HG03565 (cell line): Measurements from ENCODE around the gene RIMS1.

Experiments used
- ATAC-seq: cut with Tn5 transposase; IDR thresholded peaks from one replicate; pipeline ENCODE4 v1.9.1; 2021; ENCODE audit warnings: mild to moderate bottlenecking, moderate library complexity; ENCODE audit not compliant: unreplicated experiment

The RIMS1 gene

DNA sequence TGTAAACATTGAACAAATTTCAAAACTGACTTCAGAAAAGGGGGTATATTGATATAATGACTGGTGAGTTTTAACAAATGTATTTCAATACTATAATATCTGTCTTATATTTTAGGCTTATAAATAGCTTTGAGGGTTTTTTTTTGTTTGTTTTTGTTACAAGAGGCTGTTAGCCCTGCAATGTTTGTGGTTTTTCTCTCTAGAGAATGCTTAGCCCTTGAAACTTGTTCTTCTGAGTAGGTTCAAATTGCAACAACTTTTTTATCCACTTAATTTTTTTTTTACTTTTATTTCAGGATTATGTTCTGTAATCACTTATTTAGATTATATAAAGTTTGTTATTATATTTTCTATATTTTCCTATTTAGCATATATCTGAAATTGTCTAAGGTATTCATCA lies 333.2 kb downstream of the RIMS1 start:
- no peak for ATAC-seq

DNA sequence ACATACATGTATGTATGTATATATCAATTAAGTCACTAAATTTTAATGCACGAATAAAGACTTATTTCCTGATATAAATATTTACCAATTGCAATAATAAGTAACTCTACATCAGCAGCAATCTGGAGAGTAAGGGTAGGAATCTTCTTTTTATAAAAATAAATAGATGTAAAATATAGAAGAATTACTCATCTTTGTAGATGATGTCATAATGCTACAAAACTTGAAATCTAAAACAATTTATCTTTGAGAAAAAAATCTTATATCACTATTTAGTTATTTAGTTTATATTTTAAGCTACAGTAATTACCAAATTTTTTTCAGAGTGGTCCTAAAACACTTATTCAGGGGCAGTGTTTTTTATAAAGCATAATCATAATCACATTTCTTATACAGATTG lies 351.7 kb downstream of the RIMS1 start:
- no peak for ATAC-seq

DNA sequence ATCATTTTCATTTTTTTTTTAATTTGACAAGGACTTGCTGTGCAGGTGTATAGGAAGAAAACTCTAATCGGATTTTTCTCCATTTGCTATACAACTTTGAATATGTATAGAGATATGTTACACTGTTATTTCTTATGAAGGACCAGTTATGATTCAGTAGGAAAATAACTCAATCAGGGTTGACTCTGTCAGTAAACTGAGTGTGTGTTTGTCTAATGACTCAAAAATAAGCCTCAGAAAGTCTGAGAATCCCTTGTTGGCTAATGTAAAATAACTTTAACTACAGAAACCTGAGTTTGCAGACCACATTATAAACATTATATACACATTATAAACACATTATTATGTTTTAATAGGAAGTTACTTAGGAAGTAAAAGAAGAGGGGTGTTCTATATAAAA lies 352.6 kb downstream of the RIMS1 start:
- ATAC-seq = no peak

DNA sequence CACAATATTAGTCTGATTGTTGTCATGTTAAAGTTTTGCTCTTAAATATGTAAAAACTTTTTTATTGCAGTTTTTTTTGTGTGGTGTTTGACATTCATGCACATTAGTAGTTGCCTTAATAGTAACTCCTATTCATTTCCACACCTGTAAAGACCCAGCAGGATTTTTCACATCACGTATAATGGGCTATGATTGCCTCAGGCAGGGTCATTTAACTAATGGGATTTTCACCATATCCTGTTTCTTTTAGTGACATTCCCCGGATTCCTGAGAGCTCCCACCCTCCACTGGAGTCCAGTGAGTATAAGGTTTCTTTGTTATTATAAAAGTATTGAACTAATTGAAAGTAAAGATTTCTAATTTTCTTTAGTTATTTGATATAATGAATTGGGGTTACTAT lies 359.2 kb downstream of the RIMS1 start:
- no peak for ATAC-seq

DNA sequence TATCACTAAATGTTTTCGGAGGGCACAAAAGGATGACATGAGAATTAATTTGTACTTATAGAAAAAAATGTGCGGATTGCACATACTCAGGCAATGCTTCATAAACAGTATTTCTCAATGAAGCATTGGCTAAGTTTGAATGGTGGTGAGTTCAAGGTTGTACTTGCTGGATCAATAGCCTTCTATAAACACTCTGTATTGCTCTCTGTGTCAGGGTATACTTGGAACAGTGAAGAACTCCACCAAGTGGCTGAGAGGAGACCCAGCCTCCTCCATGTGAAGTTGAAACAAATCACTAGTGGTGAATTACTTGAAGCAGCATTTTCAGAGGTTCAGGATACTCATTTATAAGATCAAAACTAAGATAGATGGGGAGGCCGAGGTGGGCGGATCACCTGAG lies 360.6 kb downstream of the RIMS1 start:
- no peak for ATAC-seq

DNA sequence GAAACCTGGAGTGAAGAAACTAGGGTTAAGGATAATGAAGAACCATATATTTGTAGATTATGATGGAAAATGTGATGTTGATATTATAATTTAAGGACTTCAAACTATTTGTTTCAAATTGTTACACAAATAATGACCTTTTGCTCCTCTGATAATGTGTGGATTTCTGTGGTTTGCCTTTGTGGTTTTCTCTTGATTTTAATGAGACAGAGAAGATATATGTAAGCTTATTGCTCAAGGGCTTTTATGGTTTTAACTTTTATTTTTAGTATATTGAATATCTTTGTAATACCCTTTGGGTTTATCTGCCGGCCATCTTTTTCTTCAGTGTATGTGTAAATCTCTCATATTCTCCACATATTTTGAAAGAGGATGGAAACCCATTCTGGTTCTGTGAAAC lies 362.3 kb downstream of the RIMS1 start:
- ATAC-seq = no peak

DNA sequence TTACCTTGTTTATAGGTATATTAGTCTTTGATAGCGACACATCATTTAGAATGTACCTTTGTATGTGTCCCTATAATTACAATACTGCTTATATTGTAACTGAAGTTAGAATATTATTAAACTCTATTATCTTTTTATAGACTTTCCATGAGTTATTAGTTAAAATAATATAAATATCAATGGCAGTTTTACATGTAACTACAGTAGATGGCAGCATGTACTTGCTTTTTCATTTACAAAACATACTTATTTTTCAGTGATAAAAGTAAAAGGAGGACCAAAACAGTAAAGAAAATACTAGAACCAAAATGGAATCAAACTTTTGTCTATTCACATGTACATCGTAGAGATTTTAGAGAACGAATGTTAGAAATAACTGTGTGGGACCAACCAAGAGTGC lies 364.3 kb downstream of the RIMS1 start:
- ATAC-seq = no peak

DNA sequence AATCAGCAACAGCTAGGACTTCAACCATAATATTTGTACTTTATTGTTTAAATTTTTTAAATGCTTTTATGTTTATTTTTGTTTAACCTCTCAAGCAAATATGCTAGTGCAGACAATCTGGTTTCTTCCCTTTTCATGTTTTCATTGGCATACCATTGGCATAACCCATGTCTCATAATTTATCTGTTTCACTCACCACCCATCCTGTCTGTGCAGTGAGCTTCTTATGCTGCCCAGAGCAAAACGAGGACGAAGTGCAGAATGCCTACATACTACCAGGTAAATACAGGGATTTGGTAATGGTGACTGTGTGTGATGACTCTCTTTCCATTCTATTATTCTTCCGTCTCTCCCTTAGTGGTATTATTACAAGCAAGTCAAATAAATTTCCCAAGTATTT lies 374.1 kb downstream of the RIMS1 start:
- ATAC-seq = no peak

DNA sequence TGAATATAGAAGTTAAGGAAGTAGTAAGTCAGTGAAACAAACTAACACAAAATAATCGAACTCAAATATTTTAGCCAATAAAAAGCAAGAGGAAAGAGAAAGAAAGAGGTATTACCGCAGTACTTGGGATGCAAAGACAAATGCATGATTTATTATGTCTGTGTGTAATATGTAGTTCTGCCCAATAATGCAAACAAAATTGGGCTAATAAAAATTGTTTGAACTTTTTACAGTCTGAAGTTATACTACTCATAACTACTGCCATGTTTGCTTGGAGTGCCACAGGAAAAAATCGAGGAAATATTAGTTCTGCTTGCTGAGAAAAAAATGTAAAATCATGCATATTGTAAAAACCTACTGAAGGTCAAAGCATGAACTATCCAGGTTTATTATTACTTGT lies 375.2 kb downstream of the RIMS1 start:
- no peak for ATAC-seq

DNA sequence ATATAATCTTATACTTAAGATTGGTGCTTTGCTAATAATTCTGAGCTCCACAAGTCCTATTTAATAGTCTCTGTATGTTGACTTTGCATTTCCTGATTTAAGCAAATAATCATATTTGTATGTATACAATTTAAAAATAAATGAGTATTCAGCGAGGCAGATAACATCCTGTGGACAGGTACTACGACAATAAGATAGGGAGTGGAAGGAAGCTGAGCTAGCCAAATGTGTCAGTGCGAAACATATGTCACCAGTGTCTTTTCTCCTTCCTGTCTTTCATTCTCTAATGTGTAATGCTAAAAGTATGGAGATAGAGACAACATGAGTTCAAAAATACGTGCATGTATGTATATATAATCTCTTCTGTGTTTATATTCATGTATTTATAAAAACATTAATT lies 375.9 kb downstream of the RIMS1 start:
- no peak for ATAC-seq

DNA sequence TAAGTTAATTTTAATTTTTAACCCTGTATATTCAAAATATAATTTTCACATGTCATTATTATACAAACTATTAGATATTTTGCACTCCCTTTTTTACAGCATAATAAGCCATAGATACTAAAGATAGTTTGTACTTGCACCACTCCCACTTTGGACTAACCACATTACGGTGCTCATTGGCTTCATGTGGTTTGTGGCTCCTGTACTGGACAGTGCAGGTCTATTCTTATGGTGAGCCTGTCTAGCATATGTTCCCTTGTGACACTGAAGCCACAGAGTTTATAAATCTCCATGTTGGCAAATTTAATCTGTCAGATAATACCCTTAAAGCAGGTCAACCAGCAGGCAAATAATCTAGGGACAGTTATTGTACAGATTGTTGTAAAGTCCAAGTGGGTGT lies 381.1 kb downstream of the RIMS1 start:
- ATAC-seq = no peak

DNA sequence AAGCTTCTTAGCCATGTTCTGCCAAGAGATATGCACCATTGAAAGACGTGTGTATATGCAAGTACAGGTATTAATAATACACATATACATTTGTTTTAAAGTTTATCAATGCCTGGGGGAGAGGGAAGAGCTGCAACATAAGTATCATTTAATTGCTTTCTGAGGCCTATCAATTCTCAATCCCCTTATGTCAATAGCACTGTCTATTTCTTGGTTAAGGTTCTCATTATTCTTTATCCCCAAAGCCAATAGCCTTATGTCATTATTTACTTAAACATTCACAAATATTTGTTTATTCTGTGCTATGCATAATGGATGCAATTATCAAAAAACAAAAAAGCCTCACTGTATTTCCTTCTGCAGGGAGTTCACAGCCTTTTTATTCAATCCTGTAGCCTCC lies 385.2 kb downstream of the RIMS1 start:
- ATAC-seq = no peak

DNA sequence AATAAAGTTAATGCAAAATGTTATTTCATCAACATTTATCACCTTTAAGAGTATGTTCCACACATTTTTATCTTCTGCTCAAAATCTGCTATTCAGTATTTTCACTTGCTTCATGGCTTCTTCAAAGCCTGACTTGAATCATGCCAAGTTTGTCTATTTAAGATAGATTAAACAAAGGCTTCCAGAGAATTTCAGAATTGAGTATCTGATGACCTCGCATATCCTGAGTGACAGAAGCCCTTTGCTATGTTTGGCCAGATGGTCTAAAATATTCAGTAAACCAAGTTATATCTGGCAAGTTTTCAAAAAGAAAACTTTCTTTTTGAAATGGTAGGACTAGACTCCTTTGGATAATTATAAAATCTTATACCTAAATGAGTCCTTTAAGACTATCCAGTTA lies 386.6 kb downstream of the RIMS1 start:
- no peak for ATAC-seq

DNA sequence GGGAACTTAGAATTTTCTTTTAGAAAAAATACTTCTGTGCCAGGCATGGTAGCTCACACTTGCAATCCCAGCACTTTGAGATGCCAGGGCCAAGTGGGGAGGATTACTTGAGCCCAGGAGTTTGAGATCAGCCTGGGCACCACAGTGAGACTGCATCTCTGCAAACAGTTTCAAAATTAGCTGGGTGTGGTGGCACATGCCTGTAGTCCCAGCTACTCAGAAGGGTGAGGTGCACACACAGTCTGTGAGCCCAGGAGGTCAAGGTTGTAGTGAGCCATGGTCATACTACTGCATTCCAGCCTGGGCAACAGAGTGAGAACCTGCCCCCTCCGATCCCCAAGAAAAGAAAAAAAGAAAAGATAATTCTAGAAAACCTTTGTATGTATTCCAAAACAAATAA lies 389.5 kb downstream of the RIMS1 start:
- ATAC-seq = no peak

DNA sequence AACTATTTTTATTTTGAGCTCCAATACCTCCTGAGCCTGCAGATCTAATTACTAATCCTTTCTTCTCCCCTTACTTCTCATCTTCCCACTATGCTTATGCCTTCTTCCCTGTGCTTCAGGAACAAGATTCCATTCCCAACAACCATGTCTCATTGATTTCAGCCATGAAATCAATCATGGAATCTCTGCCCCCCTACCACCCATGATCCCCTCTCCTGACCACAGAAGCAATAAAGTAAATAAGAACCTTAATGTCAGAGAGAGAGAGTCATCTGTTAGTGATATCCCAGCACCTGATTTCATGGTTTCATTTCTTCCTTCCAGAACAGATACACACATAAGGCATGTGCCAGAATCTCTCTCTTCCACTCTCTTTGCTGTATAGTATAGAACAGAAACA lies 395.9 kb downstream of the RIMS1 start:
- no peak for ATAC-seq

DNA sequence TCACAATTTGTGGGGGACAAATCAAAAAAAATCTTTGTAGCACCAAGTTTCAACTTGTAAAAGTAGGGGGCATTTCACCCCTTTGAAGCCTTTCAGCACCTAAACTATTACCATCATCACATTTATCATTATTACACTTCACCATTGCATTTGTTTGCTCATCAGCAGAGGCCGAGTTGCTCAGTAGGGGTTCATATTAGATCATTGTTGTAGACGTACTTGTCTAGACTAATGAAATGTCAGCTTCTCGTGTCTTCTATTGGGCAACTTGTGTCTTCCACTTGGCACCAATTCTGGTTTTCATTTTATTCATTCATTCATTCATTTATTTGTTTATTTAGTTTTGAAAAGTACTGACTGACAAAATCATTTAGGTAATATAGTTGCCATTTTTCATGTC lies 397.2 kb downstream of the RIMS1 start:
- ATAC-seq = no peak

DNA sequence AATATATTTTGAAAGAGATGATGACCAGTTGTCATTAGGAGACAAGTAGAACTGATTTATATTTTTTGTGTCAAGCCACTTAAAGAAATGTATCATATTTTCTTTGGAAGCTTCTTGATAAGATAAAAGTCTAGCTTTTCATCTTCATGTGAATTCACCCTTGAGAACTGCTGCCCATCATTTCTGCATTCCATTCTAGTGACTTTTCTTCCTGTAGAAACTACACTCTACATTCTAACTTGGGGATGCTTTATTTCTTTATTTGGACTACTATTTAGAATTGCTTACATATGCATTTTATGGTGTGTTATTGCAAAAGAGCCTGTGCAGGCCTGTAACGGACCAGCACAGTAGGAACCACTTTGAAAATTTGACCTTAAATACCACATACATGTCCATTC lies 400.6 kb downstream of the RIMS1 start:
- ATAC-seq = no peak

DNA sequence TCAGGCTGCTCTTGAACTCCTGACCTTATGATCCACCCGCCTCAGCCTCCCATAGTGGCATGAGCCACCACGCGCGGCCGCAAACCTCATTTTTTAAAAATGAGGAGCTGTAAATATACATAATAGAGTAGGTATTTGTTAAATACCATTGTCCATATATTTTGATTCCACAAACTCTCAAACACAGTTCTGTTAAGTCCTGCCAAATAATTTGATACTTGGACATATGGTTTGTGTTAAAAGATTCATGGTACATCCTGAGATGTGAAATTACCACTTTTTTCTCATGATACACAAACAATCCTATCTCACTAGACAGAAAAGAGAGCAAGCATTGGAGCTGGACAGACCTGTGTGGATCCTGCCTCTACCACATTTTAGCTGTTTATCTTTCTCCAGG lies 401.5 kb downstream of the RIMS1 start:
- ATAC-seq = no peak

DNA sequence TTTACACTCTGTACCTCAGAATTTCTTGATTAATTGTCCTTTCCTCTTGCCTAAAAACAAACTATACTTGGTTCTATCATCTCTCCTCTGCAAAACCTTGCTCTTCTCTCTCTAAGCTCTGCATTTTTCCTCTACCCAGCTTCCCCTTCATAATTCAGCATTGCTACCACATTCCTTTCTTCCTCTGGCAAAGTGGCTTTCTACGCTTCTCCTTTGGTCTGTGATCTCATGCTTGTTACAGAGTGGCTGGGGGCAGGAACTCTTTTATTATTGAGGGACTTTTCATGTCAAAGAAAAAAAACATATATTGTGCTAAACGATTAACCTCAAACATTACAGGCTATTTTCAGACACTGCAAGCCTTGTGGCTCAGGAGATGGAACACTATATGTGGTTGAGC lies 402.2 kb downstream of the RIMS1 start:
- no peak for ATAC-seq

DNA sequence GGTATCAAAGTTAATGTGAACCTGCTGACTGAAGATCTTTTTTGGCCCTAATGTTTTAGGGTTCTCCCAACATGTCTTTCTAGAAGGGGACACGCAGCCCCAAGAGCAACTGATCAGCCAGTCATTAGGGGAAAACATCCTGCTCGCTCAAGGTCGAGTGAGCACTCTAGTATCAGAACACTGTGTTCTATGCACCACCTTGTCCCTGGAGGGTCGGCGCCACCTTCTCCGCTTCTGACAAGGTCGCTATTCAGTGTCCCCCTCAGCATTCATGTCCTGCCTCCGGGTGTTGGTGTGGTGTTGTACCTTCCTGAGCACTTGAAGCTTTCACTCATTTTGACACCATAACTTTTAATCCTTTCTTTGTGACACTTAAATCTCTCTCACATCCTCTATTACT lies 404.3 kb downstream of the RIMS1 start:
- no peak for ATAC-seq

DNA sequence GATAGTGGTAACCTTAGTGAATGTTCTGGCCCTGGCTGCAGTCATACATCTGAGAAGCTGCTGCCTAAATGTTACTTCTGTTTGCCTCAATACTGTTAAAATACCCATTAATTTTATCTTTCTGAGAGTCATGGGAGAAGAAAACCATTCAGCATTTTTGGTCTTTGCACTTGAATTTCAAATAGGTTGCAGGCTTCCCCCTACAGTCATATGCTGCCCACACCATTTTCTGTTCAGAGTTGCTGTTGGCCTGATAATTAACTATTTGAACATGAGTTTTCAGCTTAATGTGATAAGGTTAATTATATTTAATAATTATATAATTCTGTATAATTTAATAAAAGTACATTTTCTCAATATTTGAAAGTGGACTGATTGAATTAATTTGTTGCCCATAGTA lies 410.0 kb downstream of the RIMS1 start:
- ATAC-seq = no peak

DNA sequence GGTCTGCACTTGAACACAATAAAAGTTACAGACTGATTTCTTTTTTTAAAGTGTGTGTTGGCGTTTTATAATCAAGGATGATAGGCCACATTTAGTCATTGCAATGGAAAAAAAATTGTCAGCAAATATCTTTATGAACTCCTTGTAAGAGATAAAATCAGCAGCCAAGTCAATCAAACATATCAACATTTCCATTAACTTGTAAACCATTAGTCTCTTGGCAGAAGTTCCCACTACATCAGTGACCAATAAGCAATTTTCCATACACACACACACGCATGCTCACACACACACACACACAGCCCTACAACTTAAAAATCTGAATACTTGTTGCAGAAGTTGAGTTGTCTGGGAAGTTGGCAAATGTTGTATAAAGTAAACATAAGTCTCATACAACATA lies 419.6 kb downstream of the RIMS1 start:
- no peak for ATAC-seq

DNA sequence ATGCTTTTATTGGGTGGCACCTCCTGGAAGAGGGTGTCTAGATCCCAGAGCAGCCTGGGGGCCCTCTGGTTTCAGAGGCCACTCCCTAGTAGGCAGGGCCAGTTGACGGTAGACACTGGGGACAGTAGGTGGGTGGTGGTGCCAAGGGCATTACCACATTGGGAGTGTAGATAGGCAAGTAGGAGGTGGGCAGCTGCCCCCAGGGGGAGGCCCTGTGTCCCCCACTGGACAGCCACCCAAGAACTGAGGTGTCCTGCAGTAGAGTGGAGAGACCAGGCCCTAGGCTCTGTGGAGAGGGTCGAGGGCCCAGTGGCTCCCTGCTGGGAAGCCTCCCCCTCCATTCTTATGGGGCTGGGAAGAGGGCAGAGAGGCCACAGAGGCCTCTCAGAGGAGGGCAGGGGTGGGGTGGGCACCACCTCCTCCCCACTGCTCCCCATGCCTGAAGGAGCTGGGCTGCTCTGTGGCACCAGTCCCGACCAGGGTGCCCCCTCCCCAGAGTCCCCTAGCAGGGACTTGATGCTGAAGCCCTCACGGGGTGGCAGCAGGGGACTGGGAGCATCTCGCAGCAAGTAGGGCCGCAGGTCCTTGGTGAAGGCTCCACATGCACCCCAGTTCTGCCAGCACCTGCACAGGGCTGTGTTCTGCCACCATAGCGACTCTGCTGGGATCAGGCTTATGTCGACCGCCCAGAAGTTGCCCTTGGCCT lies 430.5 kb downstream of the RIMS1 start:
- no peak for ATAC-seq

DNA sequence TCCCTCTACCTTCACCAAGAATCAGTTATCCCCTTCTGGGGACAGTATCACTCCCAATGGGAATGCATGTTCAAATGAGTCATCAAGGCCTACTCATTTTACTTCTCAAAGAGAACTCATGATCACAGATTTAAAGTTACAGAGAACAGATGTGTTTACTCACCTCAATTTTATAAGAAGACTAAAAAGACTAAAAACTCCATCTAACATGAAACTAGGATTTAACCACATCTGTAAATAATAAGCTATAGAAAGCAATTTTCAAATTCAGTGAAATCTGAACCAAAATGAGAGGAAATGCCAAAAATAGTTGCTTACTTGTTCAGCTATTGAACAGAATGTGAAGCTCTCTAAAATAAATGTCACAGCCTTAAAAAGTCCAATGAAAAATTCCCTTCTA lies 435.4 kb downstream of the RIMS1 start:
- no peak for ATAC-seq
